HepG2 (cell line): ENCODE data around the gene HOXA1.

Source experiments
- JUND ChIP-seq: sonication (generic); formaldehyde crosslinking; IDR thresholded peaks from 2 replicates; pipeline ENCODE4 v1.8.0; 2022; ENCODE audit warnings: mild to moderate bottlenecking, missing genetic modification reagents
- POLR2AphosphoS5 ChIP-seq: IDR thresholded peaks from 2 replicates; pipeline ENCODE4 v1.6.1; 2012; ENCODE audit warnings: low read depth, low read length
- REST ChIP-seq, 2 experiments: IDR thresholded peaks; 2 replicates each; pipeline ENCODE4 v1.6.1; 2011 to 2012; ENCODE audit warnings: low read length in 2 of 2, borderline replicate concordance in 1 of 2, low read depth in 1 of 2, mild to moderate bottlenecking in 1 of 2, moderate library complexity in 1 of 2
- ZNF24 ChIP-seq: fragments of 450-650 bp; IDR thresholded peaks from 2 replicates; pipeline ENCODE4 v1.6.1; 2017; ENCODE audit warnings: antibody characterized with exemption, mild to moderate bottlenecking
- TF ChIP-seq, protein P1 (sequence below): sonication (generic); formaldehyde crosslinking; IDR thresholded peaks from 2 replicates; pipeline ENCODE4 v1.4.0; 2020; ENCODE audit warnings: mild to moderate bottlenecking, missing genetic modification reagents

- TF ChIP-seq REST (IDR thresholded peaks at IDR 0.05; ENCODE audit: borderline replicate concordance in 1 of 2, low read depth in 1 of 2, low read length in 2 of 2), result no peak
- no peak for TF ChIP-seq POLR2AphosphoS5
- TF ChIP-seq, protein P1, sequence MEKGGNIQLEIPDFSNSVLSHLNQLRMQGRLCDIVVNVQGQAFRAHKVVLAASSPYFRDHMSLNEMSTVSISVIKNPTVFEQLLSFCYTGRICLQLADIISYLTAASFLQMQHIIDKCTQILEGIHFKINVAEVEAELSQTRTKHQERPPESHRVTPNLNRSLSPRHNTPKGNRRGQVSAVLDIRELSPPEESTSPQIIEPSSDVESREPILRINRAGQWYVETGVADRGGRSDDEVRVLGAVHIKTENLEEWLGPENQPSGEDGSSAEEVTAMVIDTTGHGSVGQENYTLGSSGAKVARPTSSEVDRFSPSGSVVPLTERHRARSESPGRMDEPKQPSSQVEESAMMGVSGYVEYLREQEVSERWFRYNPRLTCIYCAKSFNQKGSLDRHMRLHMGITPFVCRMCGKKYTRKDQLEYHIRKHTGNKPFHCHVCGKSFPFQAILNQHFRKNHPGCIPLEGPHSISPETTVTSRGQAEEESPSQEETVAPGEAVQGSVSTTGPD, result no peak
- no peak for TF ChIP-seq ZNF24
- TF ChIP-seq JUND, result no peak
These were observed 27.8 kb upstream of the HOXA1 start for GRCh38 chr7:27123477-27124053.
